CD14-positive monocyte (primary cell): ENCODE results near the gene TMEM92. TPM values are rescaled to one million over a fixed set of nuclear protein-coding genes. Genes with fewer than 3 reads are reported as not detected.
A peak's percentile ranks its signal among the peaks of the same experiment; 100 is the strongest.

Experiments
- DNase-seq, 3 donors: peaks; one replicate each; pipeline ENCODE4 v3.0.0-alpha.2; 2011 to 2022
- H2AFZ ChIP-seq: 2 replicates; pipeline ENCODE4 v1.6.0; 2012; ENCODE audit warnings: mild to moderate bottlenecking, low read depth, low read length, inconsistent platforms; ENCODE audit not compliant: insufficient read depth, poor library complexity, severe bottlenecking
- H3K27ac ChIP-seq, 2 donors: 1 replicate in 1 of 2; 2 replicates in 1 of 2; pipeline ENCODE4 v1.5.1; 2012 to 2013; ENCODE audit warnings: low read length in 2 of 2, control low read depth in 1 of 2, inconsistent platforms in 1 of 2, low read depth in 1 of 2, mild to moderate bottlenecking in 1 of 2
- H3K27me3 ChIP-seq, 2 donors: one replicate each; pipeline versions ENCODE4 v1.6.0 to v1.6.1; 2011 to 2013; ENCODE audit warnings: low read length in 2 of 2; ENCODE audit not compliant: control insufficient read depth in 2 of 2, insufficient read depth in 2 of 2
- H3K36me3 ChIP-seq, 2 donors: replicated peaks in 1 of 2; 1 replicate in 1 of 2; 2 replicates in 1 of 2; pipeline versions ENCODE4 v1.5.1 to v1.6.1; 2012 to 2013; ENCODE audit warnings: low read length in 2 of 2, control low read depth in 1 of 2, inconsistent platforms in 1 of 2, mild to moderate bottlenecking in 1 of 2; ENCODE audit not compliant: insufficient read depth in 2 of 2, control insufficient read depth in 1 of 2
- H3K4me1 ChIP-seq, 2 donors: 1 replicate in 1 of 2; 2 replicates in 1 of 2; pipeline versions ENCODE4 v1.5.1 to v1.6.1; 2012 to 2013; ENCODE audit warnings: low read length in 2 of 2, control low read depth in 1 of 2, inconsistent platforms in 1 of 2, mild to moderate bottlenecking in 1 of 2, moderate library complexity in 1 of 2; ENCODE audit not compliant: insufficient read depth in 2 of 2, control insufficient read depth in 1 of 2
- H3K4me2 ChIP-seq: replicated peaks from 2 replicates; pipeline ENCODE3; 2012; ENCODE audit warnings: low read length, moderate library complexity, mild to moderate bottlenecking; ENCODE audit not compliant: poor library complexity, severe bottlenecking; ENCODE audit errors: extremely low read depth
- H3K4me3 ChIP-seq, 3 experiments: fragments of 200-600 bp in 1 of 3; sonication (generic) in 1 of 3; replicated peaks in 1 of 3; 1 replicate in 2 of 3; 2 replicates in 1 of 3; pipeline ENCODE4 v1.5.1; 2011 to 2013; ENCODE audit warnings: low read length in 3 of 3, mild to moderate bottlenecking in 3 of 3, control low read depth in 2 of 3, low read depth in 2 of 3, inconsistent platforms in 1 of 3, moderate library complexity in 1 of 3
- H3K79me2 ChIP-seq: 2 replicates; pipeline ENCODE4 v1.6.0; 2012; ENCODE audit warnings: mild to moderate bottlenecking, control low read depth, inconsistent platforms, low read length, moderate library complexity; ENCODE audit not compliant: insufficient read depth
- H3K9ac ChIP-seq: 2 replicates; pipeline ENCODE4 v1.6.0; 2017; ENCODE audit warnings: low read length, mild to moderate bottlenecking; ENCODE audit not compliant: insufficient read depth, poor library complexity, severe bottlenecking
- H3K9me3 ChIP-seq, 2 donors: replicated peaks in 1 of 2; 1 replicate in 1 of 2; 2 replicates in 1 of 2; pipeline versions ENCODE4 v1.5.1 to v1.6.1; 2012 to 2013; ENCODE audit warnings: low read length in 2 of 2, control low read depth in 1 of 2; ENCODE audit not compliant: control insufficient read depth in 1 of 2, insufficient read depth in 1 of 2
- H4K20me1 ChIP-seq: 2 replicates; pipeline ENCODE4 v1.6.0; 2012; ENCODE audit warnings: mild to moderate bottlenecking, low read length, control low read depth, moderate library complexity; ENCODE audit not compliant: insufficient read depth
- H3K27ac Mint-ChIP-seq, 7 donors: one replicate each; pipeline ENCODE4 v1.8.0; 2020; ENCODE audit warnings: mild to moderate bottlenecking in 7 of 7, mixed read lengths in 7 of 7, moderate library complexity in 6 of 7, inconsistent platforms in 2 of 7
- H3K27me3 Mint-ChIP-seq, 3 donors: one replicate each; pipeline ENCODE4 v1.8.0; 2021 to 2022; ENCODE audit warnings: low read depth in 3 of 3, mild to moderate bottlenecking in 3 of 3, mixed read lengths in 3 of 3, moderate library complexity in 3 of 3, inconsistent platforms in 1 of 3
- H3K36me3 Mint-ChIP-seq, 2 donors: one replicate each; pipeline ENCODE4 v1.8.0; 2020; ENCODE audit warnings: mixed read lengths in 2 of 2, inconsistent platforms in 1 of 2, mild to moderate bottlenecking in 1 of 2
- H3K4me1 Mint-ChIP-seq: one replicate; pipeline ENCODE4 v1.8.0; 2020; ENCODE audit warnings: mild to moderate bottlenecking, mixed read lengths
- H3K4me3 Mint-ChIP-seq, 2 donors: one replicate each; pipeline ENCODE4 v1.8.0; 2020; ENCODE audit warnings: mild to moderate bottlenecking in 2 of 2, mixed read lengths in 2 of 2, moderate library complexity in 1 of 2
- H3K9me3 Mint-ChIP-seq, 7 donors: one replicate each; pipeline ENCODE4 v1.8.0; 2020 to 2022; ENCODE audit warnings: mixed read lengths in 7 of 7, mild to moderate bottlenecking in 6 of 7, moderate library complexity in 6 of 7, inconsistent platforms in 2 of 7
- WGBS: methylation state at CpG from one replicate; pipeline ENCODE4 v1.1.5; 2013; ENCODE audit warnings: missing lambda C conversion rate; ENCODE audit not compliant: insufficient coverage; 5-methylcytosine and 5-hydroxymethylcytosine counted together
- intact Hi-C, 2 donors: fragments of 100-400 bp; cut with micrococcal nuclease; formaldehyde crosslinking; loops; one replicate each; pipeline versions ENCODE4 v1.15.0 to v1.15.1; 2023
- polyA plus RNA-seq, 3 donors: library from polyadenylated mRNA; depleted of rRNA in 1 of 3; unstranded in 2 of 3; stranded (reverse) in 1 of 3; fragments of 300-500 nt in 2 of 3; fragments of >200 nt in 1 of 3; fragmentation: Illumina TruSeq in 2 of 3; gene quantifications; 1 replicate in 2 of 3; 2 replicates in 1 of 3; pipeline ENCODE4 v1.2.3, GENCODE V29; 2012 to 2021
- TF ChIP-seq, protein P1 (sequence below): fragments of 200-600 bp; IDR thresholded peaks from one replicate; pipeline ENCODE4 v1.8.0; 2022; ENCODE audit warnings: antibody characterized with exemption, mild to moderate bottlenecking

The TMEM92 gene
- polyA plus RNA-seq, 3 donors: not detected

DNA sequence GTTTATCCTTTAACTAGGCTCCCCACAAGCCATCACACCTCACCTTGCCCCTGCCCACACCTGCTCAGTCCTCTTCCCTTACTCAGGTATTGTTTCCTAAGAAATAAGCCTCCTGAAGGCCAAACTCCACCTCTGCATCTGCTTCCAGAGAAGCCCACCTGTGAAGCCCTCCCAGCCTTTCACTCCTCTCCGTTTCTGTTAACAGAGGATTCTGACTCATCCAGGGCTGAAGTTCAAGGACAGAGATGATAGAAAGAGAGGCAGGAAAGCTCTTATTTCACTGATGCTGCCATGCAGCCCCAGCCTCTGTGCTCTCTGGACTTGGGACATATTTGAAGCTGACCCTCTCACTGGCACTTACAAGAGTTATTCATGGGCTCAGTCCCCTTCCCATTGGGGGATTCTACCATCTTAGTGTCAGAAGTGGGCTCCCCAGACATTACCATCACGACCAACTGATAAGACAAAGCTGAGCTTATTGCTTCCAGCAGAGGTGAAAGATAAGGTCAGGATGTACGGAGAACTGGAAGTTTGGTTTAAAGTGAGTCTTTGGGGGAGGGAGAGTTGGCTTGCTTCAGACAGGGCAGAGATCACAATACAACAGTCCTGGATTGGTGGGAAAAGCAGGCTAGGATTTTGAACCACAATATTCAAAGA is 36.3 kb downstream of the TMEM92 start:
- DNase-seq: no peak
- no peak overlapping the region for H3K4me3 ChIP-seq
- H2AFZ ChIP-seq: no peak overlapping the region
- intact Hi-C loops: no loop called here
- H3K27ac ChIP-seq: no peak overlapping the region
- no peaks in the 10 kb centered on the region for H3K9me3 Mint-ChIP-seq
- H3K36me3 ChIP-seq: no peaks in the 10 kb centered on the region
- H3K27me3 Mint-ChIP-seq: peaks cover 9 to 17% (median 14%) of the 10 kb centered on the region in 3 donors
- H3K27ac Mint-ChIP-seq: no peak overlapping the region
- no peak overlapping the region for H3K4me2 ChIP-seq
- H3K9ac ChIP-seq: no peak overlapping the region
- TF ChIP-seq, protein P1, sequence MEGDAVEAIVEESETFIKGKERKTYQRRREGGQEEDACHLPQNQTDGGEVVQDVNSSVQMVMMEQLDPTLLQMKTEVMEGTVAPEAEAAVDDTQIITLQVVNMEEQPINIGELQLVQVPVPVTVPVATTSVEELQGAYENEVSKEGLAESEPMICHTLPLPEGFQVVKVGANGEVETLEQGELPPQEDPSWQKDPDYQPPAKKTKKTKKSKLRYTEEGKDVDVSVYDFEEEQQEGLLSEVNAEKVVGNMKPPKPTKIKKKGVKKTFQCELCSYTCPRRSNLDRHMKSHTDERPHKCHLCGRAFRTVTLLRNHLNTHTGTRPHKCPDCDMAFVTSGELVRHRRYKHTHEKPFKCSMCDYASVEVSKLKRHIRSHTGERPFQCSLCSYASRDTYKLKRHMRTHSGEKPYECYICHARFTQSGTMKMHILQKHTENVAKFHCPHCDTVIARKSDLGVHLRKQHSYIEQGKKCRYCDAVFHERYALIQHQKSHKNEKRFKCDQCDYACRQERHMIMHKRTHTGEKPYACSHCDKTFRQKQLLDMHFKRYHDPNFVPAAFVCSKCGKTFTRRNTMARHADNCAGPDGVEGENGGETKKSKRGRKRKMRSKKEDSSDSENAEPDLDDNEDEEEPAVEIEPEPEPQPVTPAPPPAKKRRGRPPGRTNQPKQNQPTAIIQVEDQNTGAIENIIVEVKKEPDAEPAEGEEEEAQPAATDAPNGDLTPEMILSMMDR: no peak
- no peaks in the 10 kb centered on the region for H3K36me3 Mint-ChIP-seq
- H3K4me1 ChIP-seq: no peaks in the 10 kb centered on the region
- H3K4me1 Mint-ChIP-seq: no peaks in the 10 kb centered on the region
- peak overlapping the region in 1 of 2 donors; percentile 21 for H3K4me3 Mint-ChIP-seq
- H3K9me3 ChIP-seq: no peaks in the 10 kb centered on the region
- H3K79me2 ChIP-seq: no peaks in the 10 kb centered on the region
- no peaks in the 10 kb centered on the region for H4K20me1 ChIP-seq
- WGBS: 100% methylated on average over 1 of the region's 3 CpGs
- H3K27me3 ChIP-seq: peaks cover 0 to 2% of the 10 kb centered on the region in 2 donors

DNA sequence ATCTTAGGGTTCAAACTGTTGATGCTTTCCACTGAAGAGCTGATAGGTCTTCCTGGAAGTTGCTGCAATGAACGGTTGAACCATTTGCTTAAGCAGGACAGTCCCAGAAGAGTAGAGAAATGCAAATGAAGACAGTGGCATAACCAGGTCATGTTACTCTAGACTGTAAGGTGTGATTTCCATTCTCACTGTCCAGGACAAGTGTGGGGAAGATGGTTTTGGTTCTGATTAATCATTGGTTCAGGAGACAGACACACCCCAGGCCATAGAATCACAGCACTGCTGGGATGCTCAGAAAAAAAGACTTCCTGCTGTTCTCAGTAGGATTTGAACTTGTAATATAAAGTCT is 36.8 kb downstream of the TMEM92 start:
- Mint-ChIP-seq H3K36me3 (no peaks in the 10 kb centered on the region), H3K4me3 (no peak overlapping the region), H3K27ac (no peak overlapping the region), H3K27me3 (peaks cover 9 to 17% (median 14%) of the 10 kb centered on the region in 3 donors), H3K4me1 (no peaks in the 10 kb centered on the region), H3K9me3 (no peaks in the 10 kb centered on the region)
- Histone ChIP-seq H3K4me3 (no peak overlapping the region), H3K36me3 (no peaks in the 10 kb centered on the region), H4K20me1 (no peaks in the 10 kb centered on the region), H3K9me3 (no peaks in the 10 kb centered on the region), H3K27me3 (peaks cover 0 to 2% of the 10 kb centered on the region in 2 donors), H3K79me2 (no peaks in the 10 kb centered on the region), H3K9ac (no peak overlapping the region), H3K4me1 (no peaks in the 10 kb centered on the region), H3K27ac (no peak overlapping the region), H3K4me2 (no peak overlapping the region), H2AFZ (no peak overlapping the region)
- no peak for DNase-seq
- TF ChIP-seq, protein P1: no peak
- intact Hi-C loops: no loop called here
- no CpG with 5 or more reads among the region's 1 CpG for WGBS
